ENCODE data around the gene ITGB6. TPM values are rescaled to one million over a fixed set of nuclear protein-coding genes. Genes with fewer than 3 reads are reported as not detected.
"Not testable (repeated sequence)": the region's sequence is repeated elsewhere in the genome, so short reads cannot be mapped to it uniquely, and the experiment has no call there.

The ITGB6 gene
- total RNA-seq, 8 experiments from 2014 or later, result 0.04 to 4.0 (median 0.07) TPM

DNA sequence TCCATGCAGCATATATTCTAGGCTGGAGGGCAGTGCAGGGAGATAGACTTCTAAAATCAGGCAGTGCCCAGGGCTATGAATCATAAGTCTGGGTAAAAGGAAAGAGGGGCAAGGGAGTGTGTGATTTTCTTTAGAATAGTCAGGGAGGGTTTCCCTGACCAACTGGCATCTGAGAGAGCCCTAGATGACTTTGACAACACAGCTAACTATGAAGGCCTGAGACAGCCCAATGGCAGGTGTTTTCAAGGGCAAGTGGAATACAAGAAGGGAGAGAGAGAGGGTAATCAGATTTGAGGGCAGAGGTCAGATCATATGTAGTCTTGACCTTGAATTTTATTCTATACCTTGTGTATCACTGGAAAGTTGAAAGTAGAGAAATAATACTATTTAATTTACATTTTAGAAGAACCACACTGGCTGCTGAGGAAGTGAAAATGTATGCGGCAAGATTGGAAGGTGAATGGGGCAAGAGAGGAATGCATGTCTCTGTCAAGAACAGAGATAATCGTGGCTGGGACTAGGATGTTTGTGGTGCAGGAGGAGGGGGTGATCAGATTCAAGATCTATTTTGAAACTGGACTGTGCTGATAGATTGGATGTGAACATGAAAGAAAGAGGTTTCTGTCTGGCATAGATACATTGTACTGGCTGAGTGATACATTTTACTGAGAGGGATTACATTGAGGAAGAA, 1.9 kb upstream of the ITGB6 start:
- in situ Hi-C loops (cut with MboI; ENCODE audit: low pct_unique_long_range_greater_than_20kb in 2 of 9, low sequenced_read_pairs in 9 of 9, unreplicated experiment in 9 of 9), result no loop called here
- WGBS, 10 experiments, result 75 to 100% (median 100%) methylated on average over 1 to 2 of the region's 2 CpGs; no CpG with 5 or more reads in 3 of the 10 experiments
- no peak overlapping the region for H3K4me3 ChIP-seq
- ATAC-seq (replicated peaks in 6 of 8), result no peak
- H3K27ac ChIP-seq, result no peak overlapping the region
- no peaks in the 10 kb centered on the region for H3K4me1 ChIP-seq (replicated peaks in 1 of 2)

DNA sequence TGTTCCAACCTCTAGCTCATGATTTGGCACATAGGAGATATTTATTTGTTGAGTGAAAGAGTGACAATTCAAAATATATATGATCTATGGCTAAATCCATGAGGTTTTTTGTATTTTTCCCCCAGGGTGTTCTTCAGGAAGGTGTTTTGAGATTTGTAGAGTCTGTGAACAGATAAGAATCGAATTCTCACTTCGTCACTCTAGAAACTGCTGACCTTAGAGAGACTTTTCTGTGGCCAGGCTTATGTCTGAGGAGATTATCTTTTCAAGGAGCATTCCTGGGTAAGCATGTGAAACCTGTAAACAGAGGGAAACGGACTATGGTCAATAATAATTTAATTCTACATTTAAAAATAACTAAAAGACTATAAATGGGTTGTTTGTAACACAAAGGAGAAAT, 849 bp upstream of the ITGB6 start:
- WGBS, 10 experiments, result 33 to 90% (median 74%) methylated on average over 1 to 3 of the region's 3 CpGs; no CpG with 5 or more reads in 1 of the 10 experiments
- H3K4me1 ChIP-seq (replicated peaks in 1 of 2), result no peaks in the 10 kb centered on the region
- H3K27ac ChIP-seq, result no peak overlapping the region
- H3K4me3 ChIP-seq, result no peak overlapping the region
- in situ Hi-C loops (cut with MboI; ENCODE audit: low pct_unique_long_range_greater_than_20kb in 2 of 9, low sequenced_read_pairs in 9 of 9, unreplicated experiment in 9 of 9), result no loop called here
- ATAC-seq (replicated peaks in 6 of 8), result no peak

DNA sequence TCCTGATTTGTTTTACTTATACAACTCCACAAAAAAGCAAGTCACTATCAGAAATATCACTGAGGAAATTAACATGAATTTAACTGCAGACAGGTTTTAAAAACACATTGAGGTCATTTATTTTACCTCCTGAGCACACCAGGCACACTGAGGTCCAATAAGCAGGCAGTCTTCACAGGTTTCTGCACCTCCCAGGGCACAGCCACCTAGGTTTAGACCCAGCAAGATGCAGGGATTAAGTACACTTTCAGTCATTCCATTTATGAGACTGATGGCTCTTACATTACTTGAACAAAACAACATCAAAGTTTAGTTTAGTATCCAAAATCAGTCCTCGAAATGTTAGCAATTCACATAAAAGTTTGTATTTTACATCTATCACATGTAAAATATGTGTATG, 1.0 kb downstream of the ITGB6 start:
- 9 to 100% (median 75%) methylated on average over 1 of the region's 1 CpG; no CpG with 5 or more reads in 2 of the 10 experiments for WGBS, 10 experiments

DNA sequence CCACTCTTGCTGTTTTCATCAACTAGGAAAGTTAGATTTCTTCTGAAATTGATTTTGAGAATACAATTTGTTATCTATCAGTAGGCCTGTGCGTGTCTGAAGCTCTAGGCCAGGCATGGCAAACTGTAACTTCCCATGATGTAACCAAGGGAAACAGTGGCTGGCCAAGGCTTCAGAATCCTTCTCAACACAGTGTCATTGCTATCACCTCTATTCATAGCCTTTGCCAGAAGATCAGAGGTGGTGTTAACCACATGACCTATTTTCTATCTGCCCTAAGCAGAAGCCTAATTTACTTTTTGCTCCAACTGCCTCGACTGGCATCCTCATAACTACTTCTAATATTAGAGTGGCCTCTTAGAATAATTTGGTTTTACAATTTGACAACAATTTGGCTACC, 2.5 kb downstream of the ITGB6 start:
- no peak for ATAC-seq (replicated peaks in 6 of 8)
- Histone ChIP-seq H3K4me3 (no peak overlapping the region), H3K4me1 (replicated peaks in 1 of 2) (no peaks in the 10 kb centered on the region), H3K27ac (no peak overlapping the region)
- 72 to 100% (median 91%) methylated on average over 1 to 2 of the region's 2 CpGs; no CpG with 5 or more reads in 3 of the 10 experiments for WGBS, 10 experiments
- in situ Hi-C loops (cut with MboI; ENCODE audit: low pct_unique_long_range_greater_than_20kb in 2 of 9, low sequenced_read_pairs in 9 of 9, unreplicated experiment in 9 of 9), result no loop called here

More for the DNA sequence above, 1.0 kb downstream of the ITGB6 start:
- ATAC-seq (replicated peaks in 6 of 8), result no peak
- H3K27ac ChIP-seq, result no peak overlapping the region
- in situ Hi-C loops (cut with MboI; ENCODE audit: low pct_unique_long_range_greater_than_20kb in 2 of 9, low sequenced_read_pairs in 9 of 9, unreplicated experiment in 9 of 9), result no loop called here
- no peak overlapping the region for H3K4me3 ChIP-seq
- no peaks in the 10 kb centered on the region for H3K4me1 ChIP-seq (replicated peaks in 1 of 2)

DNA sequence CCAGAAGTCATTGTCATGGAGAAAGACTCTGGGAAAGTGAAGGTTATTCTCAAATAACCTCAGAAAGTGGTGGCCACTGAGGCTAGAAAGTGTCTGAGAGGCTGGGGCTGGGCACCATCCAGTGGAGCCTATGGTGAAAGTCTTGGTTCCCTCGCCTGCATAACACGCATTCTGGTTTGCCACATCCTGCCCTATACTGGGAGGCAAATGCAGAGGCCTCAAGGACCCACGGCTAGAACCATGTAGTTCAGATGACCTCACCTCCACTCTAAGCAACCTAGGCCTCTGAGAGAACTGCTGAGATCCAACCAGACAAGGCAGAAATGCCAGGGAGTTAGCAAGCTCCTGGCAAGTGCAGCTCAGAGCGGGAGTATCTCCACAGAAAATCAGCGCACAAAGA, 5.1 kb downstream of the ITGB6 start:
- Histone ChIP-seq H3K4me1 (replicated peaks in 1 of 2) (no peaks in the 10 kb centered on the region), H3K4me3 (no peak overlapping the region), H3K27ac (no peak overlapping the region)
- no peak for ATAC-seq (replicated peaks in 6 of 8)
- in situ Hi-C loops (cut with MboI; ENCODE audit: low pct_unique_long_range_greater_than_20kb in 2 of 9, low sequenced_read_pairs in 9 of 9, unreplicated experiment in 9 of 9), result no loop called here
- WGBS, 10 experiments, result 67 to 100% (median 96%) methylated on average over 1 to 4 of the region's 5 CpGs; no CpG with 5 or more reads in 4 of the 10 experiments

DNA sequence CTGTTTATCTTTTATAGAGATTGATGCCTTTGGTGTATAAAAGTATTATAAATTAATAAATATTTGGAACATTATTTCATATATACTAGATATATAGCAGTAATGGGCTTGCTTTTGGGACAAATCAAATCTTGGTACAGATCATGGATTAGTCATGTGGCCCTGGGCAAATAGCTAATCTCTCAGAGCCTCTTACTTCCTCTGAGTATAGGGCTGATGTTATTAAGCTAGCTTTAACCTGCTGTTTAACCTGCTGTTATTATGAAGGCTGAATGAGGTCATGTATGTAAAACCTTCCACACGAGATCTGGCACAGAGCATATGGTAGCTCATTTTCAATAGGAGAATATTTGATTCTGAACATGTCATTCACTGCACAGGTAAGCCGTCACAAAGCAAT, 5.7 kb downstream of the ITGB6 start:
- 40 to 100% (median 74%) methylated on average over 1 to 2 of the region's 2 CpGs; no CpG with 5 or more reads in 2 of the 10 experiments for WGBS, 10 experiments
- H3K4me1 ChIP-seq (replicated peaks in 1 of 2), result no peaks in the 10 kb centered on the region
- H3K4me3 ChIP-seq, result no peak overlapping the region
- peak in 2 of 8 experiments; percentile 35 for ATAC-seq (replicated peaks in 6 of 8)
- no peak overlapping the region for H3K27ac ChIP-seq
- in situ Hi-C loops (cut with MboI; ENCODE audit: low pct_unique_long_range_greater_than_20kb in 2 of 9, low sequenced_read_pairs in 9 of 9, unreplicated experiment in 9 of 9), result no loop called here

DNA sequence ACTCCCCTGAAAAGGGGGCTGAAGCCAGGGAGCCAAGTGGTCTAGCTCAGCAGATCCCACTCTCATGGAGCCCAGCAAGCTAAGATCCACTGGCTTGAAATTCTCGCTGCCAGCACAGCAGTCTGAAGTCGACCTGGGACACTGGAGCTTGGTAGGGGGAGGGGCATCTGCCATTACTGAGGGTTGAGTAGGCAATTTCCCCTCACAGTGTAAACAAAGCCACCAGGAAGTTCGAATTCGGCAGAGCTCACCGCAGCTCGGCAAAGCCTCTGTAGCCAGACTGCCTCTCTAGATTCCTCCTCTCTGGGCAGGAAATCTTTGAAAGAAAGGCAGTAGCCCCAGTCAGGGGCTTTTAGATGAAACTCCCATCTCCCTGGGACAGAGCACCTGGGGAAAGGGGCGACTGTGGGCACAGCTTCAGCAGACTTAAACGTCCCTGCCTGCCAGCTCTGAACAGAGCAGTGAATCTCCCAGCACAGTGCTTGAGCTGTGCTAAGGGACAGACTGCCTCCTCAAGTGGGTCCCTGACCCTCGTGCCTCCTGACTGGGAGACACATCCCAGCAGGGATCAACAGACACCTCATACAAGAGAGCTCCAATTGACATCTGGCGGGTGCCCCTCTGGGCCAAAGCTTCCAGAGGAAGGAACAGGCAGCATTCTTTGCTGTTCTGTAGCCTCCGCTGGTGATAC, 18.8 kb downstream of the ITGB6 start:
- H3K4me3 ChIP-seq; H3K27ac ChIP-seq; H3K4me1 ChIP-seq (replicated peaks in 1 of 2); in situ Hi-C loops (cut with MboI; ENCODE audit: low pct_unique_long_range_greater_than_20kb in 2 of 9, low sequenced_read_pairs in 9 of 9, unreplicated experiment in 9 of 9); ATAC-seq (replicated peaks in 6 of 8): not testable (repeated sequence)
- WGBS, 10 experiments, result 23 to 100% (median 67%) methylated on average over 1 to 6 of the region's 11 CpGs; no CpG with 5 or more reads in 4 of the 10 experiments

DNA sequence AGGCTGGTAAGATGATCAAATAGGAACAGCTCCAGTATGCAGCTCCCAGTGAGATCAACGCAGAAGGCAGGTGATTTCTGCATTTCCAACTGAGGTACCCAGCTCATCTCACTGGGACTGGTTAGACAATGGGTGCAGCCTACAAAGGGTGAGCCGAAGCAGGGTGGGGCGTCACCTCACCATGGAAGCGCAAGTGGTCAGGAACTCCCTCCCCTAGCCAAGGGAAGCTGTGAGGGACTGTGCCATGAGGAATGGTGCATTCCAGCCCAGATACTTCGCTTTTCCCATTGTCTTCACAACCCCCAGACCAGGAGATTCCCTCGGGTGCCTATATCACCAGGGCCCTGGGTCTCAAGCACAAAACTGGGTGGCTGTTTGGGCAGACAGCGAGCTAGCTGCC, 19.4 kb downstream of the ITGB6 start:
- H3K4me3 ChIP-seq; ATAC-seq (replicated peaks in 6 of 8); H3K27ac ChIP-seq; in situ Hi-C loops (cut with MboI; ENCODE audit: low pct_unique_long_range_greater_than_20kb in 2 of 9, low sequenced_read_pairs in 9 of 9, unreplicated experiment in 9 of 9); H3K4me1 ChIP-seq (replicated peaks in 1 of 2): not testable (repeated sequence)
- WGBS, 10 experiments, result 90 to 100% (median 97%) methylated on average over 2 to 5 of the region's 7 CpGs; no CpG with 5 or more reads in 6 of the 10 experiments

DNA sequence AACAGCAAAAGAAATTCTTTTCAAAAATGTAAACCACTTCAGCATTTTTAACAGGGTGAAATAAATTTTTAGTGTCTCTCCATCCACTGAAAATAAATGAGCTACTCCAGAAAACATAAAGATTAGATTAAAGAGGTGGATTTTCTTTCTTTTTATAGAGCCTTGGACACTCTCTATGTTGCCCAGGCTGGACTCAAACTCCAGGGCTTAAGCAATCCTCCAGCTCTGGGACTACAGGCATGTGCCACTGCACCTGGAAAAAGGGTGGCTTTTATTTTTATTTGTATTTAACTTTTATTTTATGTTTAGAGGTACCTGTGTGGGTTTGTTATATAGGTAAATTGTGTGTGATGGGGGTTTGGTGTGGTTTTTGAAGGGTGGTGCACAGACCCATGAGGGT, 19.9 kb downstream of the ITGB6 start:
- no peak overlapping the region for H3K27ac ChIP-seq
- in situ Hi-C loops (cut with MboI; ENCODE audit: low pct_unique_long_range_greater_than_20kb in 2 of 9, low sequenced_read_pairs in 9 of 9, unreplicated experiment in 9 of 9), result no loop called here
- peaks cover 0 to 7% of the 10 kb centered on the region in 2 donors for H3K4me1 ChIP-seq (replicated peaks in 1 of 2)
- H3K4me3 ChIP-seq, result no peak overlapping the region
- ATAC-seq (replicated peaks in 6 of 8), result no peak

DNA sequence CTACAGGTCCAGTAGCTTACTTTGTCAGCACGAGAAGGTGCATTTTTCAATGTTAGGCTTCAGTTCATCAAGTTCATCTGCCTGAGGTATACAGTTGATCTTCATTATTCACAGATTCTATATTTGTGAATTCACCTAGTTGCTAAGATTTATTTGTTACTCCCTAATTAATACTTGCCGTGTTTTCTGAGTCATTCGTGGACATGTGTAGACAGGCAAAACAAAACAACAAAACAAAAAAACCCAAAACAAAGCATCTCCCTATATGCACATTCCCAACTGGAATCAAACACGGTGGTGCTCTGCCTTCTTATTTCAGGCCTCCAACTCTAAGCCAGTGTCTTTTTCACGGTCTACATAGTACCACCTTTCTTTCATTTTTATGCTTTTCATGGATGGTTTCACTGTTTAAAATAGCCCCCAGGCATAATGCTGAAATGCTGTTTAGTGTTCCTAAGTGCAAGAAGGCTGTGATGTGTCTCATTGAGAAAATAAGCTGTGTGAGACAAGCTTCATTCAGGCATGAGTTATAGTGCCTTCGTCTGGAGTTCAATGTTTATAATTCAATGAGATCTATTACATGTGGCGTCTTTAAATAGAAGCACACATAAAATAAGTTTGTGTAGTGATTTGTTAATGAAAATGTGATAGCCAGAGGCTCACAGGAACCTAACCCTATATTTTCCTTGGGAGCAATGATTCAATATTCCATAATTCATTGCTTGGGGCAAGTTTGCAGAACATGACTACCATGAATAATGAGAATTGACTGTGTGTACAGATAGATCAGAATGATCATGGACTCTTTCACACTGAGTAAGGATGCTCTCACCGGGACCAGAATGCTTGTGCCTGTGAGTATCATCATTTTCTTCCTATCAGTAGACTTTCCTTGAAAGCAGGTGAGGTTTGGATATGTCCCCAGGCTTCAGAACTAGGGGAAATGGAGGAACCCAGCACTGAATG, 24.6 kb downstream of the ITGB6 start:
- ATAC-seq (replicated peaks in 6 of 8), result peak in 7 of 8 experiments; percentile 21 to 91 (median 81)
- WGBS, 10 experiments, result 28 to 86% (median 69%) methylated on average over 2 to 7 of the region's 8 CpGs; no CpG with 5 or more reads in 1 of the 10 experiments

DNA sequence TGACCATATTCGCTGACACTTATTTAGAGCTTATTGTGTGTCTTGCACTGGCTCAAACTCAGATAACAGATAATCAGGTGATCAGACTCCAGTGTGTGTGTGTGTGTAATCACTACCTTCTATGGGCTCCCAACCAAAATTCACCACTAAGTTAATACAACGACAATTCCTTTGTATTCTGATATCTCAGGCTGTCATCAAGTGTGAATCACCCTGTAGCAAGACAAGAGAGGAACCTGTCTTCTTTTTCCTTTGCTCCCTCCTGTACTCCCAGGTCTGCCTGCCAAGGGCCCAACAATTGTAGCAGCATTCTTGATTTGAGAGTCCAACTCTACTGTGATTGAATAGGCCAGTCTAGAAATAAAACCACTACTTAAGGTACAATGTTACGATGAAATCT, 25.8 kb downstream of the ITGB6 start:
- WGBS, 10 experiments, result 80 to 100% (median 96%) methylated on average over 1 to 3 of the region's 3 CpGs; no CpG with 5 or more reads in 3 of the 10 experiments
- ATAC-seq (replicated peaks in 6 of 8), result no peak
- Histone ChIP-seq H3K27ac (no peak overlapping the region), H3K4me3 (no peak overlapping the region), H3K4me1 (replicated peaks in 1 of 2) (peaks cover 4 to 5% of the 10 kb centered on the region in 2 donors)
- in situ Hi-C loops (cut with MboI; ENCODE audit: low pct_unique_long_range_greater_than_20kb in 2 of 9, low sequenced_read_pairs in 9 of 9, unreplicated experiment in 9 of 9), result no loop called here

More for the DNA sequence above, 24.6 kb downstream of the ITGB6 start:
- in situ Hi-C loops (cut with MboI; ENCODE audit: low pct_unique_long_range_greater_than_20kb in 2 of 9, low sequenced_read_pairs in 9 of 9, unreplicated experiment in 9 of 9), result no loop called here
- Histone ChIP-seq H3K4me1 (replicated peaks in 1 of 2) (peaks cover 4 to 5% of the 10 kb centered on the region in 2 donors), H3K27ac (no peak overlapping the region), H3K4me3 (no peak overlapping the region)

DNA sequence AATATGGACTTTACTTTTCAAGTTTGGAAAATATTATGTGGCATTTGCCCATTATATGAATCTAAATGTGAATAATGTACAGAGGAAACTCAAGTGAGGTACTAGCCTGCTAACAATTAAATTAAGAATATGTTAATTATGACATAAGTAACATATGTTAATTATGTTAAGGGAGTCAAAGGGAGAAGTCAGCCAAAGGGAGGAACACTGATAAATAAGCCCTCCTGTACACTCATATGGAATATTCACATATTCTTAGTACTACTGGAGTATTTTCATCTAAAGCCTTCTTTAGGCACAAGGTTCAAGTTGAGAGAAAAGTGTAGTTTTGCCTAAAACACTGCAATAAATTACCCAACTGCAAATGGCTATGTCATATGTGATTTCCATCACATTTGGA, 30.1 kb downstream of the ITGB6 start:
- in situ Hi-C loops (cut with MboI; ENCODE audit: low pct_unique_long_range_greater_than_20kb in 2 of 9, low sequenced_read_pairs in 9 of 9, unreplicated experiment in 9 of 9), result no loop called here
- H3K4me1 ChIP-seq (replicated peaks in 1 of 2), result peaks cover 7 to 38% of the 10 kb centered on the region in 2 donors
- no peak overlapping the region for H3K27ac ChIP-seq
- H3K4me3 ChIP-seq, result no peak overlapping the region
- peak in 3 of 8 experiments; percentile 81 to 93 (median 92) for ATAC-seq (replicated peaks in 6 of 8)

DNA sequence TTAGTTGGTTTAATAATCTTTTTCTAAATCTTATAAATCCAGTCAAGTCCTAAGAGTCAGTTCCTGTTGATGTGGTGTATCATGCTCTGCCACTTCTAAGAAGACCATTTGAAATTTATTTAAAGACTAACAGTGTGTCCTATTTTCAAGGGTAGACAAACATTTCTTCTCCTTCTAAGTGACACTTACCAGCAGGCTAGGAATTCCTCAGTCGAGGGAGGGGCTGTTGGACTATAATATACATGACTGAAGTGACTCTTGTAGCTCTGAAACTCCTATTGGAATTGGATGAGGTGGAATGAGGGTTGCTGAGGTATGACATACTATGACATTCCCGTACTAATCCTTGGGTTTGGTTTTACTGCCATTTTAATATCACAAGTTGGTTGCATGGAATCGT, 30.6 kb downstream of the ITGB6 start:
- peak in 3 of 8 experiments; percentile 79 to 90 (median 85) for ATAC-seq (replicated peaks in 6 of 8)
- WGBS, 10 experiments, result 0 to 92% (median 60%) methylated on average over 1 to 3 of the region's 3 CpGs; no CpG with 5 or more reads in 3 of the 10 experiments
- H3K4me3 ChIP-seq, result no peak overlapping the region
- H3K4me1 ChIP-seq (replicated peaks in 1 of 2), result peaks cover 6 to 38% of the 10 kb centered on the region in 2 donors
- in situ Hi-C loops (cut with MboI; ENCODE audit: low pct_unique_long_range_greater_than_20kb in 2 of 9, low sequenced_read_pairs in 9 of 9, unreplicated experiment in 9 of 9), result no loop called here
- H3K27ac ChIP-seq, result no peak overlapping the region

Measured in motor neuron (in vitro differentiated cells).